ENCODE results near the gene ELK3. TPM values are rescaled to one million over a fixed set of nuclear protein-coding genes. Genes with fewer than 3 reads are reported as not detected.

The ELK3 gene
- total RNA-seq, 4 donors from 2014 or later, result 10.0 to 13.5 (median 11.0) TPM

GRCh38 chr12:96197503-96198272, 3.5 kb downstream of the ELK3 start:
- DNase-seq (ENCODE audit: low spot score in 2 of 2), result no peak
- peak overlapping the region; percentile 78 for H3K27ac ChIP-seq
- TF ChIP-seq EP300 (IDR thresholded peaks at IDR 0.05), result no peak
- TF ChIP-seq, protein P1, sequence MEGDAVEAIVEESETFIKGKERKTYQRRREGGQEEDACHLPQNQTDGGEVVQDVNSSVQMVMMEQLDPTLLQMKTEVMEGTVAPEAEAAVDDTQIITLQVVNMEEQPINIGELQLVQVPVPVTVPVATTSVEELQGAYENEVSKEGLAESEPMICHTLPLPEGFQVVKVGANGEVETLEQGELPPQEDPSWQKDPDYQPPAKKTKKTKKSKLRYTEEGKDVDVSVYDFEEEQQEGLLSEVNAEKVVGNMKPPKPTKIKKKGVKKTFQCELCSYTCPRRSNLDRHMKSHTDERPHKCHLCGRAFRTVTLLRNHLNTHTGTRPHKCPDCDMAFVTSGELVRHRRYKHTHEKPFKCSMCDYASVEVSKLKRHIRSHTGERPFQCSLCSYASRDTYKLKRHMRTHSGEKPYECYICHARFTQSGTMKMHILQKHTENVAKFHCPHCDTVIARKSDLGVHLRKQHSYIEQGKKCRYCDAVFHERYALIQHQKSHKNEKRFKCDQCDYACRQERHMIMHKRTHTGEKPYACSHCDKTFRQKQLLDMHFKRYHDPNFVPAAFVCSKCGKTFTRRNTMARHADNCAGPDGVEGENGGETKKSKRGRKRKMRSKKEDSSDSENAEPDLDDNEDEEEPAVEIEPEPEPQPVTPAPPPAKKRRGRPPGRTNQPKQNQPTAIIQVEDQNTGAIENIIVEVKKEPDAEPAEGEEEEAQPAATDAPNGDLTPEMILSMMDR (IDR thresholded peaks at IDR 0.05), result no peak
- no peak for TF ChIP-seq POLR2AphosphoS5 (IDR thresholded peaks at IDR 0.05)
- TF ChIP-seq POLR2A (IDR thresholded peaks at IDR 0.05), result no peak
- no peaks in the 10 kb centered on the region for H3K36me3 ChIP-seq
- H3K4me1 ChIP-seq, result peaks cover 39% of the 10 kb centered on the region
- peak overlapping the region; percentile 92 for H3K4me3 ChIP-seq
- H3K9me3 ChIP-seq, result no peaks in the 10 kb centered on the region
- WGBS, result 31% methylated on average over 3 of the region's 3 CpGs
- H3K27me3 ChIP-seq, result no peaks in the 10 kb centered on the region

DNA sequence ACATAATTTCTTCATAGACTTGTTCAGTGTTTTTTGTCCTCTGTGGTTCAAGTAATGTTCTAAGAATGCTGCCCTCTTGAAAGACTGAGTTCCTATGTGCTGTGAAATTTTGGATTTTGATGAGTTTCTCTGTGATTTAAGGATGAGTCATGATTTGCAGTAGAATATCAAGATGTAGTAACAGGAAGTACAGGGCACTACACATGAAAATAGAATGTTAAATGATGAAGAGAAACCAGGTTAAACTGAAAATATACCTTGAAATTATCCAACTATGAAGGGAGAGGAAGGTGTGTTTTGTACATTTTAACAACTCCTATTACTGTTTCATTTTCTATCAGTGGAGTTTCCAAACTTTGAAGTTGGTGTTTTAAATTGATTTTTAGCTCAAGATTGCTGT, 4.8 kb downstream of the ELK3 start:
- TF ChIP-seq, protein P1 (IDR thresholded peaks at IDR 0.05), result no peak
- TF ChIP-seq EP300 (IDR thresholded peaks at IDR 0.05), result no peak
- no peak for TF ChIP-seq POLR2AphosphoS5 (IDR thresholded peaks at IDR 0.05)
- no peak for TF ChIP-seq POLR2A (IDR thresholded peaks at IDR 0.05)
- peaks cover 39% of the 10 kb centered on the region for H3K4me1 ChIP-seq
- H3K27ac ChIP-seq, result peak overlapping the region; percentile 12
- H3K36me3 ChIP-seq, result no peaks in the 10 kb centered on the region
- H3K9me3 ChIP-seq, result no peaks in the 10 kb centered on the region
- no peak for DNase-seq (ENCODE audit: low spot score in 2 of 2)
- H3K27me3 ChIP-seq, result no peaks in the 10 kb centered on the region
- H3K4me3 ChIP-seq, result no peak overlapping the region

- Histone ChIP-seq H3K4me1 (peaks cover 39% of the 10 kb centered on the region), H3K27me3 (no peaks in the 10 kb centered on the region)
- TF ChIP-seq POLR2AphosphoS5 (IDR thresholded peaks at IDR 0.05) (no peak), POLR2A (IDR thresholded peaks at IDR 0.05) (no peak), EP300 (IDR thresholded peaks at IDR 0.05) (no peak)
- TF ChIP-seq, protein P1 (IDR thresholded peaks at IDR 0.05), result no peak
Measured at GRCh38 chr12:96199464-96199863, 5.3 kb downstream of the ELK3 start.

DNA sequence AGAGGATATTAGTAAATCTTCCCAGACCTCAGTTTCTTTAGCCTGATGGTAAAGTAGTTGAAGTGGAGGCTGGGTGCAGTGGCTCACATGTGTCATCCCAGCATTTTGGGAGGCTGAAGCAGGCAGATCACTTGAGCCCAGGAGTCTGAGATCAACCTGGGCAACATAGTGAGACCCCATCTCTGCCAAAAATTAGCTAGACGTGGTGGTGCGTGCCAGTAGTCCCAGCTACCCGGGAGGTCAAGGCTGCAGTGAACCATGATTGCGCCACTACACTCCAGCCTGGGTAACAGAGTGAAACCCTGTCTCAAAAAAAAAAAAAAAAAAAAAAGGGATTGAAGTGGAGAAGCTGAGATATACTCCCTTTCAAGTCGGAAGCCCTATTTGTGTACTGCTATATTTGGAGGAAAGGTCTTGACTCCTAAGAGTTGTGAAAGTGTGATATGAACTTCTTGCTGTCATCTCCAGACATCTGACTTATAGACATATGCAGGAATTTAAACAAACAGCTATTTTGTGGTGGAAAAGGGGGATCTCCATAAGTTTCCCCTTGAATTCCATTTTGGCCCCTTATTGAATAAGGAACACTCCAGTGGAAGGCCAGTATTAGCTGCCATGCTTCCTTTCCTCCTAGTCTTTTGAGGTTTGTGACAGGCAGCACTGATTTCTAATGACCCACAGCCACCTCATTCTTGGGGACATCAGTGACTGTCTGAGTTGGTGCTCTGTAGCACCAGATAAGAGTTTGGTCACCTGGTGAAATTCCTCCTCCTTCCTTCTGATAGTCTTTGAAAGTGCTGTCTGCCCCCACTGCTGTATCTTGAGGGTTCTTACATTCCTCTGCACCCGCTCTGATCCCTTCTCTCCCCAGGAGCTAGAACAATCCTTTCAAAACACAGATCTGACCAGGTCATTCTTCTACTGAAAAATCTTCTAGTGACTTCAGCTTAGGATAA, 7.4 kb downstream of the ELK3 start:
- peaks cover 29% of the 10 kb centered on the region for H3K4me1 ChIP-seq
- DNase-seq (ENCODE audit: low spot score in 2 of 2), result no peak

More at GRCh38 chr12:96199464-96199863, 5.3 kb downstream of the ELK3 start:
- no peak overlapping the region for H3K4me3 ChIP-seq
- no peaks in the 10 kb centered on the region for H3K36me3 ChIP-seq
- peak overlapping the region; percentile 12 for H3K27ac ChIP-seq
- H3K9me3 ChIP-seq, result no peaks in the 10 kb centered on the region
- DNase-seq (ENCODE audit: low spot score in 2 of 2), result no peak

More for the DNA sequence above, 7.4 kb downstream of the ELK3 start:
- Histone ChIP-seq H3K9me3 (no peaks in the 10 kb centered on the region), H3K27ac (no peak overlapping the region), H3K4me3 (no peak overlapping the region), H3K27me3 (no peaks in the 10 kb centered on the region), H3K36me3 (no peaks in the 10 kb centered on the region)
- no peak for TF ChIP-seq EP300 (IDR thresholded peaks at IDR 0.05)
- TF ChIP-seq POLR2AphosphoS5 (IDR thresholded peaks at IDR 0.05), result no peak
- no peak for TF ChIP-seq POLR2A (IDR thresholded peaks at IDR 0.05)
- TF ChIP-seq, protein P1 (IDR thresholded peaks at IDR 0.05), result no peak
- 95% methylated on average over 6 of the region's 6 CpGs for WGBS
